CD4-positive, CD25-positive, alpha-beta regulatory T cell (primary cell): Measurements from ENCODE around the gene RETREG1. TPM values are rescaled to one million over a fixed set of nuclear protein-coding genes. Genes with fewer than 3 reads are reported as not detected.
"Not testable (repeated sequence)": the region's sequence is repeated elsewhere in the genome, so short reads cannot be mapped to it uniquely, and the experiment has no call there.

ENCODE experiments used
- ATAC-seq, 2 donors: fragments of 150-1000 bp; cut with Tn5 transposase; one replicate each; pipeline ENCODE4 v1.10.0; 2021; ENCODE audit warnings: low read depth in 2 of 2, moderate number of reproducible peaks in 2 of 2, moderate library complexity in 1 of 2
- DNase-seq, 3 donors: peaks; one replicate each; pipeline versions ENCODE4 v3.0.0 to v3.0.0-alpha.2; 2012 to 2022; ENCODE audit warnings: mixed read lengths in 1 of 3
- H3K27ac ChIP-seq: one replicate; pipeline ENCODE4 v1.7.0; 2013; ENCODE audit warnings: mild to moderate bottlenecking, low read length; ENCODE audit not compliant: insufficient read depth, poor library complexity, severe bottlenecking
- H3K27me3 ChIP-seq: one replicate; pipeline ENCODE4 v1.7.0; 2013; ENCODE audit warnings: low read length; ENCODE audit not compliant: control insufficient read depth, insufficient read depth
- H3K36me3 ChIP-seq: one replicate; pipeline ENCODE4 v1.7.0; 2013; ENCODE audit warnings: mild to moderate bottlenecking, low read length, moderate library complexity; ENCODE audit not compliant: control insufficient read depth, insufficient read depth
- H3K4me1 ChIP-seq: 2 replicates; pipeline ENCODE4 v1.7.0; 2013; ENCODE audit warnings: mild to moderate bottlenecking, low read length; ENCODE audit not compliant: insufficient read depth, control insufficient read depth, poor library complexity, severe bottlenecking
- H3K4me3 ChIP-seq: one replicate; pipeline ENCODE4 v1.7.0; 2013; ENCODE audit warnings: low read depth, mild to moderate bottlenecking, low read length, moderate library complexity
- H3K9me3 ChIP-seq, 2 experiments: 1 replicate in 1 of 2; 2 replicates in 1 of 2; pipeline ENCODE4 v1.7.0; 2013; ENCODE audit warnings: low read length in 2 of 2, mild to moderate bottlenecking in 1 of 2, moderate library complexity in 1 of 2; ENCODE audit not compliant: control insufficient read depth in 2 of 2
- H3K27ac Mint-ChIP-seq, 3 donors: one replicate each; pipeline ENCODE4 v1.8.0; 2020 to 2022; ENCODE audit warnings: mild to moderate bottlenecking in 3 of 3, mixed read lengths in 3 of 3, moderate library complexity in 2 of 3
- H3K27me3 Mint-ChIP-seq: one replicate; pipeline ENCODE4 v1.8.0; 2022; ENCODE audit warnings: mild to moderate bottlenecking, mixed read lengths
- H3K36me3 Mint-ChIP-seq: one replicate; pipeline ENCODE4 v1.8.0; 2020; ENCODE audit warnings: mixed read lengths
- H3K4me1 Mint-ChIP-seq, 4 donors: one replicate each; pipeline ENCODE4 v1.8.0; 2020 to 2022; ENCODE audit warnings: mixed read lengths in 4 of 4, mild to moderate bottlenecking in 1 of 4
- H3K4me3 Mint-ChIP-seq, 4 donors: one replicate each; pipeline ENCODE4 v1.8.0; 2020 to 2022; ENCODE audit warnings: mild to moderate bottlenecking in 4 of 4, mixed read lengths in 4 of 4, moderate library complexity in 3 of 4
- H3K9me3 Mint-ChIP-seq, 7 donors: one replicate each; pipeline ENCODE4 v1.8.0; 2020 to 2022; ENCODE audit warnings: mixed read lengths in 7 of 7, mild to moderate bottlenecking in 3 of 7, moderate library complexity in 2 of 7
- polyA plus RNA-seq, 4 donors: library from polyadenylated mRNA; unstranded; fragments of 300-500 nt; fragmentation: Illumina TruSeq; gene quantifications; one replicate each; pipeline ENCODE4 v1.2.3, GENCODE V29; 2021
- total RNA-seq: library from RNA; stranded (reverse); gene quantifications from one replicate; pipeline ENCODE4 v1.2.3, GENCODE V29; 2022

The RETREG1 gene
- total and polyA plus RNA-seq, 5 donors from 2014 or later: 31.0 to 123 (median 64.3) TPM

DNA sequence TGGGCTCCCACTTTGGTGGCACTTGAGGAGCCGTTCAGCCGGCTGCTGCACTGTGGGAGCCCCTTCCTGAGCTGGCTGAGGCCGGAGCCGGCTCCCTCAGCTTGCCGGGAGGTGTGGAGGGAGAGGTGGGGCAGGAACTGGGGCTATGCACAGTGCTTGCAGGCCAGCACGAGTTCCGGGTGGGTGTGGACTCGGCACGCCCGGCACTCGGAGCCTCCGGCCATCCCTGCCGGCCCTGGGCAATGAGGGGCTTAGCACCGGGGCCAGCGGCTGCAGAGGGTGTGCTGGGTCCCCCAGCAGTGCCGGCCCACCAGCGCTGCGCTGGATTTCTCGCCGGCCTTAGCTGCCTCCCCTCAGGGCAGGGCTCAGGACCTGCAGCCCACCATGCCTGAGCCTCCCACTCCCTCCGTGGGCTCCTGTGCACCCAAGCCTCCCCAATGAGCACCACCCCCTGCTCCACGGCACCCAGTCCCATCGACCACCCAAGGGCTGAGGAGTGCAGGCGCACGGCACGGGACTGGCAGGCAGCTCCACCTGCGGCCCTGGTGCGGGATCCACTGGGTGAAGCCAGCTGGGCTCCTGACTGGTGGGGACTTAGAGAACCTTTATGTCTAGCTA lies 180.6 kb downstream of the RETREG1 start:
- not testable (repeated sequence) for ATAC-seq, H3K4me1 ChIP-seq, H3K36me3 ChIP-seq, H3K9me3 Mint-ChIP-seq, H3K27ac Mint-ChIP-seq, H3K27me3 ChIP-seq, H3K4me3 Mint-ChIP-seq, H3K9me3 ChIP-seq, H3K36me3 Mint-ChIP-seq, DNase-seq, H3K27ac ChIP-seq, H3K4me3 ChIP-seq, H3K4me1 Mint-ChIP-seq
- H3K27me3 Mint-ChIP-seq: peaks cover 11% of the 10 kb centered on the region

DNA sequence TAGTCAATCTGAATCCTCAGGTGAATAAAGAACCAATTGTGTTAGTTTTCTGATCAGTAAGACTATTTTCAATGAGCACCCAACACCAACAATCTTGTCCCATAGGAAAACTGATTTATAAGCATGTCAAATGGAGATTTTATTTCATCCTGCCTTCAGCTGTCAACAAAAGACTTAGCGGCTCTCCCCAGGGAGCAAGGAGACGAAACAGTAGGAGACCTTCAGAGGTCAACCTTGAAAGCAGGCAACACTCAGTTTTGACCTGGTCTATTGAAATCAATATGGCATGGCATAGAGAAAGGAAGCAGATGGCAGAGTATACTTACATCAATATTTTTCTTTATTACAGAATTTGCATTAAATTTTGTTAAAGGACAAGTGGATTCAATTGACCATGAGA lies 185.3 kb downstream of the RETREG1 start:
- Histone ChIP-seq H3K27ac (no peak overlapping the region), H3K27me3 (peaks cover 3% of the 10 kb centered on the region), H3K9me3 (no peaks in the 10 kb centered on the region), H3K4me3 (no peak overlapping the region), H3K4me1 (no peaks in the 10 kb centered on the region), H3K36me3 (no peaks in the 10 kb centered on the region)
- peaks cover 6% of the 10 kb centered on the region for H3K36me3 Mint-ChIP-seq
- peaks cover 26% of the 10 kb centered on the region for H3K27me3 Mint-ChIP-seq
- no peak for DNase-seq
- ATAC-seq: no peak
- no peak overlapping the region for H3K27ac Mint-ChIP-seq
- no peaks in the 10 kb centered on the region for H3K9me3 Mint-ChIP-seq
- no peak overlapping the region for H3K4me3 Mint-ChIP-seq
- H3K4me1 Mint-ChIP-seq: no peaks in the 10 kb centered on the region

DNA sequence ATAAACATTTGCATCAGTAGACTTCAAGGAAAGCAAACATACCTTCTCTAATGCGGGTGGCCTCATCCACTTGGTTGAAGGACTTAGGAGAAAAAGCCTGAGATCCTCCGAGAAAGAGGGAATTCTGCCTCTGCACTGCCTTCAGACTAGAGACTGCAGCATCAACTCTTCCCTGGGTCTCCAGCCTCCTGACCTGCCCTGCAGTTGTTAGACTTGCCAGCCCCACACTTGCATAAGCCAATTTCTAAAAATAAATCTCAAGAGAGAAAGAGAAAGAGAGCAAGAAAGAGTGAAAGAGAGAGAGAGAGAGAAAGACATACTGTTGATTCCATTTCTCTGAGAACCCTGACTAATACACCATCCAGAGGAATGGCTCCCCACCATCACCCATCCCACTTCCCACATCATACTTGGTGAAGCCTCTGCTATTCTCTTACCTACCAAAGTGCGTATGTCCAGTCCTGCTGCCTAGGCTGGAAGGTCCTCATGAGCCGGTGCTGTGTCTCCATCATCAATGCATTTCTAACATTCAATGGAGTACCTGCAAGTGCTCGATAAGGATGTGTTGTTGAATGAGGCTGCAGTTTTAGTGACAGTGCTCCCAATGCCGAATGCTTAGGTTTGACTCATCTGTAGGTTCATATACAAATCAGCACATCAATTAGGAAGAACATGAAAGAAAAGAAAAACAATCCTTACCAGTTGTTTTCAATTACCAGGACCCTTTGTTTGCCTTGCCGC lies 186.3 kb downstream of the RETREG1 start:
- H3K27ac Mint-ChIP-seq: no peak overlapping the region
- peaks cover 3% of the 10 kb centered on the region for H3K27me3 ChIP-seq

DNA sequence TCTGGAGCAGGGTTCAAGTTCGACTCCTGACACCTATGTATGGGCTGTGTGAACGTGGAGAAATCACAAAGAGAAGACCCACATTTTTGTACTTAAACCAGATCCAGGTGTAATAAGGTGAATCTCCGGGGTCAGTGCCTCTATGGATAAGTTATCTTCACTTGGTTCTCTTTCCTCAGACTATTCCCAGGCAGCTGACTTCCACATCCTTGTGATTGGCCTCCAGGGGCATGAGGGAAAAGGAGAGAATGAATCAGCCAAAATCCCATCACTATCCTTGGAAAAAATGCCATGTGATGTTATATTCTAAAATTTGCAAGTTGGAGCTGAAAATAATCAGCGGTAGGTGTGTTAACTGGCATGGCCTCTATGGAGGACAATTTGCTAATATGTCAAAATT lies 188.4 kb downstream of the RETREG1 start:
- H3K4me1 Mint-ChIP-seq: no peaks in the 10 kb centered on the region
- peaks cover 30% of the 10 kb centered on the region for H3K27me3 Mint-ChIP-seq
- Histone ChIP-seq H3K36me3 (no peaks in the 10 kb centered on the region), H3K9me3 (no peaks in the 10 kb centered on the region), H3K27ac (no peak overlapping the region), H3K4me3 (no peak overlapping the region), H3K27me3 (no peaks in the 10 kb centered on the region), H3K4me1 (no peaks in the 10 kb centered on the region)
- peaks cover 0 to 2% (median 0%) of the 10 kb centered on the region in 7 donors for H3K9me3 Mint-ChIP-seq
- no peak overlapping the region for H3K27ac Mint-ChIP-seq
- DNase-seq: no peak
- no peak for ATAC-seq
- H3K4me3 Mint-ChIP-seq: no peak overlapping the region
- peaks cover 6% of the 10 kb centered on the region for H3K36me3 Mint-ChIP-seq

More for the DNA sequence above, 186.3 kb downstream of the RETREG1 start:
- Mint-ChIP-seq H3K9me3 (no peaks in the 10 kb centered on the region), H3K27me3 (peaks cover 26% of the 10 kb centered on the region), H3K4me3 (no peak overlapping the region), H3K4me1 (no peaks in the 10 kb centered on the region), H3K36me3 (peaks cover 6% of the 10 kb centered on the region)
- DNase-seq: no peak
- Histone ChIP-seq H3K4me3 (no peak overlapping the region), H3K9me3 (no peaks in the 10 kb centered on the region), H3K36me3 (no peaks in the 10 kb centered on the region), H3K4me1 (no peaks in the 10 kb centered on the region), H3K27ac (no peak overlapping the region)
- no peak for ATAC-seq

DNA sequence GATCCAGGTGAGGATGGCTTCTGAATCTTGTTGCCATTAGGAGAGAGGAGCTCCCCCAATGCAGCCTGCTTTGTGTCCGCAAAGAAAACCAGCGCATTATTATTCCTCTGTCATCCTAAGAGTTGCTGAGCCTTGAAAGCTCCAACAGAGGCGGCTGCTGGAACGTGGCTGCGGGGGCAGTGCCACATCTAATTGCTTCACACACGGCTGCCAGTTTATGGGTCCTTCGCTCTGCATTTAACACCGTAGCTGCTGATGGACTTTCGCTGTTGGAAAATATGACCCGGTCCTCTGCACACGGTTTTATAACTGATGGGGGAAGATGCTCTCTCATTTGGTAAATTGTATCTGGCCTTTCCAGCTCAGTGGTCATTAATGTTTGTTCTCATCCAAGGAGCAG lies 189.2 kb downstream of the RETREG1 start:
- Histone ChIP-seq H3K36me3 (no peaks in the 10 kb centered on the region), H3K27ac (no peak overlapping the region), H3K27me3 (no peaks in the 10 kb centered on the region), H3K4me1 (no peaks in the 10 kb centered on the region), H3K9me3 (no peaks in the 10 kb centered on the region), H3K4me3 (no peak overlapping the region)
- DNase-seq (no peak), ATAC-seq (no peak)
- Mint-ChIP-seq H3K27me3 (peaks cover 27% of the 10 kb centered on the region), H3K36me3 (peaks cover 6% of the 10 kb centered on the region), H3K9me3 (peaks cover 0 to 3% (median 0%) of the 10 kb centered on the region in 7 donors), H3K4me1 (no peaks in the 10 kb centered on the region), H3K4me3 (no peak overlapping the region), H3K27ac (no peak overlapping the region)

Other genes with a start within 250 kb of the RETREG1 start
- 42.0 TPM for gene ZNF622, start 151.2 kb downstream of the RETREG1 start, total RNA-seq
- gene ZNF622, start 151.2 kb downstream of the RETREG1 start, polyA plus RNA-seq: 10 to 100 TPM; 51.8 to 69.8 (median 60.2) TPM